DOHH2 (cell line): Measurements from ENCODE around the gene NKTR.

Source experiments
- H3F3A ChIP-seq: fragments of 200-600 bp; sonication (generic), shearing (Covaris generic); 2 replicates; pipeline ENCODE4 v1.6.0; 2016; ENCODE audit warnings: antibody characterized with exemption, mild to moderate bottlenecking; ENCODE audit not compliant: control insufficient read depth, insufficient read depth
- H3K27ac ChIP-seq: fragments of 200-600 bp; sonication (generic); 2 replicates; pipeline ENCODE4 v1.5.1; 2014; ENCODE audit warnings: low read depth, mild to moderate bottlenecking, low read length, moderate library complexity
- H3K27me3 ChIP-seq: fragments of 200-600 bp; sonication (generic); 2 replicates; pipeline ENCODE4 v1.6.1; 2014; ENCODE audit warnings: mild to moderate bottlenecking, low read length, mixed read lengths; ENCODE audit not compliant: control insufficient read depth
- H3K36me3 ChIP-seq: fragments of 200-600 bp; sonication (generic); 2 replicates; pipeline ENCODE4 v1.6.1; 2014; ENCODE audit warnings: mild to moderate bottlenecking, low read length, moderate library complexity, mixed read lengths; ENCODE audit not compliant: control insufficient read depth
- H3K4me1 ChIP-seq: fragments of 200-600 bp; sonication (generic); 2 replicates; pipeline ENCODE4 v1.6.1; 2014; ENCODE audit warnings: mild to moderate bottlenecking, low read length, mixed read lengths; ENCODE audit not compliant: control insufficient read depth
- H3K4me2 ChIP-seq: fragments of 200-600 bp; sonication (generic); 2 replicates; pipeline ENCODE4 v1.6.0; 2014; ENCODE audit warnings: mild to moderate bottlenecking, low read length, moderate library complexity
- H3K4me3 ChIP-seq: fragments of 200-600 bp; sonication (generic); 2 replicates; pipeline ENCODE4 v1.5.1; 2014; ENCODE audit warnings: mild to moderate bottlenecking, low read length, mixed read lengths
- H3K79me2 ChIP-seq: fragments of 200-600 bp; sonication (generic); 2 replicates; pipeline ENCODE4 v1.6.1; 2014; ENCODE audit warnings: mild to moderate bottlenecking, low read length, mixed read lengths; ENCODE audit not compliant: control insufficient read depth
- H3K9me2 ChIP-seq: fragments of 200-600 bp; sonication (generic); replicated peaks from 2 replicates; pipeline ENCODE4 v1.6.1; 2014; ENCODE audit warnings: mild to moderate bottlenecking, low read length, mixed read lengths; ENCODE audit not compliant: control insufficient read depth
- H3K9me3 ChIP-seq: fragments of 200-600 bp; sonication (generic); 2 replicates; pipeline ENCODE4 v1.6.1; 2014; ENCODE audit warnings: antibody characterized with exemption, low read length, mixed read lengths; ENCODE audit not compliant: control insufficient read depth, insufficient read depth
- H4K20me1 ChIP-seq: fragments of 200-600 bp; sonication (generic); 2 replicates; pipeline ENCODE4 v1.6.0; 2014; ENCODE audit warnings: low read depth, mild to moderate bottlenecking, antibody characterized with exemption, low read length, moderate library complexity; ENCODE audit not compliant: control insufficient read depth, insufficient read depth
- EZH2phosphoT487 ChIP-seq: fragments of 200-600 bp; sonication (generic); IDR thresholded peaks from 2 replicates; pipeline ENCODE4 v1.6.1; 2017; ENCODE audit warnings: borderline replicate concordance, mild to moderate bottlenecking, antibody characterized with exemption, low read length, moderate library complexity, mixed read lengths
- TF ChIP-seq, protein P1 (sequence below): fragments of 200-600 bp; sonication (generic); IDR thresholded peaks from one replicate; pipeline ENCODE4 v1.5.1; 2014; ENCODE audit warnings: antibody characterized with exemption, mild to moderate bottlenecking, low read depth, low read length; ENCODE audit not compliant: poor library complexity, severe bottlenecking

The NKTR gene

GRCh38 chr3:42635111-42635510 lies 34.6 kb downstream of the NKTR start:
- H3F3A ChIP-seq: peaks cover 10% of the 10 kb centered on the region
- H3K4me2 ChIP-seq: no peak overlapping the region
- TF ChIP-seq EZH2phosphoT487: no peak
- TF ChIP-seq, protein P1, sequence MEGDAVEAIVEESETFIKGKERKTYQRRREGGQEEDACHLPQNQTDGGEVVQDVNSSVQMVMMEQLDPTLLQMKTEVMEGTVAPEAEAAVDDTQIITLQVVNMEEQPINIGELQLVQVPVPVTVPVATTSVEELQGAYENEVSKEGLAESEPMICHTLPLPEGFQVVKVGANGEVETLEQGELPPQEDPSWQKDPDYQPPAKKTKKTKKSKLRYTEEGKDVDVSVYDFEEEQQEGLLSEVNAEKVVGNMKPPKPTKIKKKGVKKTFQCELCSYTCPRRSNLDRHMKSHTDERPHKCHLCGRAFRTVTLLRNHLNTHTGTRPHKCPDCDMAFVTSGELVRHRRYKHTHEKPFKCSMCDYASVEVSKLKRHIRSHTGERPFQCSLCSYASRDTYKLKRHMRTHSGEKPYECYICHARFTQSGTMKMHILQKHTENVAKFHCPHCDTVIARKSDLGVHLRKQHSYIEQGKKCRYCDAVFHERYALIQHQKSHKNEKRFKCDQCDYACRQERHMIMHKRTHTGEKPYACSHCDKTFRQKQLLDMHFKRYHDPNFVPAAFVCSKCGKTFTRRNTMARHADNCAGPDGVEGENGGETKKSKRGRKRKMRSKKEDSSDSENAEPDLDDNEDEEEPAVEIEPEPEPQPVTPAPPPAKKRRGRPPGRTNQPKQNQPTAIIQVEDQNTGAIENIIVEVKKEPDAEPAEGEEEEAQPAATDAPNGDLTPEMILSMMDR: peak; percentile 42
- no peak overlapping the region for H3K27ac ChIP-seq
- H3K79me2 ChIP-seq: no peaks in the 10 kb centered on the region
- no peak overlapping the region for H3K4me3 ChIP-seq
- H3K9me3 ChIP-seq: no peaks in the 10 kb centered on the region
- peaks cover 100% of the 10 kb centered on the region for H3K36me3 ChIP-seq
- no peaks in the 10 kb centered on the region for H3K9me2 ChIP-seq
- 0 out of 2 replicates have a peak, but pooled peaks cover 4% of the 10 kb centered on the region for H4K20me1 ChIP-seq
- no peaks in the 10 kb centered on the region for H3K27me3 ChIP-seq
- no peaks in the 10 kb centered on the region for H3K4me1 ChIP-seq

- Histone ChIP-seq H3K9me3 (no peaks in the 10 kb centered on the region), H3K9me2 (no peaks in the 10 kb centered on the region), H3K4me1 (no peaks in the 10 kb centered on the region), H3K4me3 (no peak overlapping the region), H3K4me2 (no peak overlapping the region), H3K36me3 (peaks cover 94% of the 10 kb centered on the region), H3K27ac (no peak overlapping the region), H4K20me1 (0 out of 2 replicates have a peak, but pooled peaks cover 4% of the 10 kb centered on the region), H3F3A (peaks cover 10% of the 10 kb centered on the region), H3K79me2 (no peaks in the 10 kb centered on the region), H3K27me3 (no peaks in the 10 kb centered on the region)
- no peak for TF ChIP-seq EZH2phosphoT487
- TF ChIP-seq, protein P1: no peak
Measured at GRCh38 chr3:42637001-42637400, 36.5 kb downstream of the NKTR start.

DNA sequence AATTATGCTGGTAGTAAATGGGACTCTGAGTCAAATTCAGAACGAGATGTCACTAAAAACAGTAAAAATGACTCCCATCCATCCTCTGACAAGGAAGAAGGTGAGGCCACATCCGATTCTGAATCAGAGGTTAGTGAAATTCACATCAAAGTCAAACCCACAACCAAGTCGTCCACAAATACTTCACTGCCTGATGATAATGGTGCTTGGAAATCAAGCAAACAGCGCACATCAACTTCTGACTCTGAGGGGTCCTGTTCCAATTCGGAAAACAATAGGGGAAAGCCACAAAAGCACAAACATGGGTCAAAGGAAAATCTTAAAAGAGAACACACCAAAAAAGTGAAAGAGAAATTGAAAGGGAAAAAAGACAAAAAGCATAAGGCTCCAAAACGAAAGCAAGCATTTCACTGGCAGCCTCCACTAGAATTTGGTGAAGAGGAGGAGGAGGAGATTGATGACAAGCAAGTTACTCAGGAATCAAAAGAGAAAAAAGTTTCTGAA lies 37.9 kb downstream of the NKTR start:
- no peaks in the 10 kb centered on the region for H3K79me2 ChIP-seq
- no peak overlapping the region for H3K4me3 ChIP-seq
- no peak overlapping the region for H3K4me2 ChIP-seq

More for the DNA sequence above, 37.9 kb downstream of the NKTR start:
- no peaks in the 10 kb centered on the region for H3K9me2 ChIP-seq
- no peaks in the 10 kb centered on the region for H3K27me3 ChIP-seq
- H3F3A ChIP-seq: peaks cover 10% of the 10 kb centered on the region
- no peaks in the 10 kb centered on the region for H3K4me1 ChIP-seq
- no peak overlapping the region for H3K27ac ChIP-seq
- TF ChIP-seq EZH2phosphoT487: no peak
- TF ChIP-seq, protein P1: no peak
- H4K20me1 ChIP-seq: 0 out of 2 replicates have a peak, but pooled peaks cover 4% of the 10 kb centered on the region
- peaks cover 94% of the 10 kb centered on the region for H3K36me3 ChIP-seq
- no peaks in the 10 kb centered on the region for H3K9me3 ChIP-seq
